Endothelial cell of umbilical vein (primary cell): ENCODE data around the gene SNX5. TPM values are rescaled to one million over a fixed set of nuclear protein-coding genes. Genes with fewer than 3 reads are reported as not detected.

Experiments
- BruUV-seq: library from RNA; stranded (reverse); fragments of 400-500 nt; replicated peaks from 2 replicates; lab custom pipeline; 2021; lab: Mats Ljungman, UMichigan
- CTCF ChIA-PET: fragments of 300-600, 350-600 bp; sonication (Branson Sonifier 250); formaldehyde crosslinking; loops from one replicate; lab custom pipeline; 2021; ENCODE audit warnings: antibody characterized with exemption, inconsistent platforms; lab: Charles Lee
- POLR2A ChIA-PET: fragments of 300-600, 350-600 bp; sonication (Branson Sonifier 250); formaldehyde crosslinking; loops from one replicate; lab custom pipeline; 2021; ENCODE audit warnings: antibody characterized with exemption, inconsistent platforms; lab: Charles Lee
- DNase-seq: peaks from one replicate; pipeline ENCODE4 v3.0.0-alpha.2; 2011; ENCODE audit warnings: low read depth, low spot score
- FAIRE-seq: peaks from 2 replicates; lab custom pipeline; 2011; peaks lifted over from hg19 to GRCh38; lab: Jason Lieb, UNC
- H2AFZ ChIP-seq: 2 replicates; pipeline ENCODE4 v1.6.0; 2012; ENCODE audit warnings: low read depth, low read length, control low read depth, inconsistent platforms
- H3K27ac ChIP-seq: 2 replicates; pipeline ENCODE4 v1.5.1; 2011; ENCODE audit warnings: low read depth, mild to moderate bottlenecking, control low read depth, low read length, moderate library complexity; ENCODE audit not compliant: insufficient read depth
- H3K27me3 ChIP-seq, 2 experiments: 2 replicates each; pipeline versions ENCODE4 v1.6.0 to v1.6.1; 2011; ENCODE audit warnings: low read length in 2 of 2, mixed read lengths in 1 of 2; ENCODE audit not compliant: control insufficient read depth in 2 of 2, insufficient read depth in 2 of 2
- H3K36me3 ChIP-seq, 2 experiments: 2 replicates in 1 of 2; 3 replicates in 1 of 2; pipeline ENCODE4 v1.5.1; 2011; ENCODE audit warnings: low read length in 2 of 2, mild to moderate bottlenecking in 1 of 2, moderate library complexity in 1 of 2; ENCODE audit not compliant: control insufficient read depth in 2 of 2, insufficient read depth in 2 of 2; ENCODE audit errors: extremely low read depth in 1 of 2
- H3K4me1 ChIP-seq: 3 replicates; pipeline ENCODE4 v1.5.1; 2011; ENCODE audit warnings: mild to moderate bottlenecking, low read length; ENCODE audit not compliant: control insufficient read depth, insufficient read depth; ENCODE audit errors: extremely low read depth
- H3K4me2 ChIP-seq: 2 replicates; pipeline ENCODE4 v1.6.1; 2011; ENCODE audit warnings: low read length, control low read depth, mixed read lengths; ENCODE audit not compliant: insufficient read depth
- H3K4me3 ChIP-seq, 3 experiments: fragments of 200-600 bp in 1 of 3; sonication (generic), shearing (Covaris generic) in 1 of 3; replicated peaks in 1 of 3; 2 replicates each; pipeline ENCODE4 v1.5.1; 2011 to 2016; ENCODE audit warnings: control low read depth in 3 of 3, low read length in 3 of 3, mild to moderate bottlenecking in 2 of 3, inconsistent platforms in 1 of 3, low read depth in 1 of 3, moderate library complexity in 1 of 3; ENCODE audit not compliant: insufficient read depth in 1 of 3
- H3K79me2 ChIP-seq: 2 replicates; pipeline ENCODE4 v1.6.0; 2012; ENCODE audit warnings: low read length, inconsistent platforms; ENCODE audit not compliant: control insufficient read depth, insufficient read depth
- H3K9ac ChIP-seq: replicated peaks from 2 replicates; pipeline ENCODE3; 2011; ENCODE audit warnings: low read length, control low read depth; ENCODE audit not compliant: insufficient read depth; ENCODE audit errors: extremely low read depth
- H3K9me1 ChIP-seq: replicated peaks from 3 replicates; pipeline ENCODE4 v1.6.0; 2011; ENCODE audit warnings: mild to moderate bottlenecking, low read length; ENCODE audit not compliant: control insufficient read depth, insufficient read depth; ENCODE audit errors: extremely low read depth
- H3K9me3 ChIP-seq: replicated peaks from 2 replicates; pipeline ENCODE4 v1.5.1; 2012; ENCODE audit warnings: low read length, inconsistent platforms; ENCODE audit not compliant: control insufficient read depth, insufficient read depth
- H4K20me1 ChIP-seq: replicated peaks from 2 replicates; pipeline ENCODE3; 2011; ENCODE audit warnings: mild to moderate bottlenecking, low read length; ENCODE audit not compliant: control insufficient read depth, insufficient read depth; ENCODE audit errors: extremely low read depth
- CTCF ChIP-seq, 2 donors: IDR thresholded peaks; 1 replicate in 1 of 2; 2 replicates in 1 of 2; pipeline ENCODE4 v1.5.1; 2011; ENCODE audit warnings: low read length in 2 of 2, mild to moderate bottlenecking in 2 of 2, moderate library complexity in 2 of 2, control low read depth in 1 of 2, inconsistent platforms in 1 of 2, low read depth in 1 of 2; ENCODE audit not compliant: insufficient read depth in 1 of 2; ENCODE audit errors: extremely low read depth in 1 of 2
- EZH2 ChIP-seq: IDR thresholded peaks from 2 replicates; pipeline ENCODE4 v1.6.1; 2012; ENCODE audit warnings: borderline replicate concordance, low read depth, mild to moderate bottlenecking, moderate library complexity, low read length, inconsistent platforms; ENCODE audit not compliant: severe bottlenecking
- FOS ChIP-seq: IDR thresholded peaks from 2 replicates; pipeline ENCODE4 v1.6.1; 2011; ENCODE audit warnings: mild to moderate bottlenecking, low read length, moderate library complexity, borderline replicate concordance; ENCODE audit not compliant: insufficient read depth
- GATA2 ChIP-seq: IDR thresholded peaks from 2 replicates; pipeline ENCODE4 v1.7.0; 2011; ENCODE audit warnings: low read depth, mild to moderate bottlenecking, moderate library complexity, mixed read lengths, low read length; ENCODE audit not compliant: insufficient read length, insufficient read depth
- JUN ChIP-seq: IDR thresholded peaks from 2 replicates; pipeline ENCODE4 v1.6.1; 2011; ENCODE audit warnings: borderline replicate concordance, low read depth; ENCODE audit not compliant: insufficient read length, insufficient read depth
- MAX ChIP-seq: IDR thresholded peaks from 2 replicates; pipeline ENCODE4 v1.6.1; 2011; ENCODE audit not compliant: insufficient read depth, insufficient read length
- MYC ChIP-seq: IDR thresholded peaks from one replicate; pipeline ENCODE4 v1.6.1; 2011; ENCODE audit warnings: mild to moderate bottlenecking, low read depth, low read length
- POLR2A ChIP-seq: IDR thresholded peaks from 2 replicates; pipeline ENCODE4 v1.6.1; 2012; ENCODE audit warnings: low read depth, mild to moderate bottlenecking, control low read depth, low read length
- POLR2AphosphoS5 ChIP-seq: IDR thresholded peaks from 2 replicates; pipeline ENCODE4 v1.6.1; 2012; ENCODE audit warnings: low read depth, mild to moderate bottlenecking, control low read depth, low read length, moderate library complexity; ENCODE audit not compliant: insufficient read depth
- dilution Hi-C: fragments of 300-500 bp; cut with MboI; formaldehyde crosslinking; loops from one replicate; pipeline ENCODE4 v1.15.0; 2019; ENCODE audit warnings: low sequenced_read_pairs; ENCODE audit not compliant: extremely low pct_ligation_motif_present
- intact Hi-C: fragments of 100-400 bp; cut with micrococcal nuclease; formaldehyde crosslinking; loops from one replicate; pipeline ENCODE4 v1.10.0; 2022
- polyA plus RNA-seq, 4 experiments: library from polyadenylated mRNA; depleted of rRNA in 3 of 4; stranded (reverse) in 3 of 4; unstranded in 1 of 4; fragments of >200 nt; gene quantifications; 2 replicates each; pipeline versions ENCODE4 v1.2.1 to v1.2.3, GENCODE V29; 2011 to 2012; ENCODE audit warnings: missing spikeins in 1 of 4
- total RNA-seq: library from RNA; stranded (reverse); gene quantifications from 2 replicates; pipeline ENCODE4 v1.2.3, GENCODE V29; 2021

SNX5 gene
- total and polyA plus RNA-seq, 2 donors (not counting 3 experiments of a cell fraction or from before 2014, with no cell fraction given), result 76.2 to 121 TPM

DNA sequence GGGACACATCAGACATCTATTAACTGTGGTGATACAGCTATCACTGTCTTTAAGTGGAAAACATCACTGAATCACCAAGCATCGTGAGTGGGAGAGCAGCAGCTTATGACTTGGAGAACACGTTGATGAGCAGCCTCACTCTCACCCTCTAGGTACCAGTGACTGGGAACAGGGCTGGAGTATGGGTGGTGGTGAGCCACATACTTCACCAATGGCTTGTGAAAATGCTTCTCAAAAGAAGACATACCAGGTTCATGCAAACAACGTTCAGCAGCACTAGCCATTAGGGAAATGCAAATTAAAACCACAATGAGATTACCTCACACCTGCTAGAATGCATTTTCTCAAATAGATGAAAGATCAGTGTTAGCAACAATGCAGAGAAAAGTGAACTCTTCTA is 25.3 kb downstream of the SNX5 start:
- Histone ChIP-seq H3K79me2 (peaks cover 15% of the 10 kb centered on the region), H3K4me2 (no peak overlapping the region), H2AFZ (no peak overlapping the region), H3K27me3 (no peaks in the 10 kb centered on the region), H3K9me3 (no peaks in the 10 kb centered on the region), H4K20me1 (no peaks in the 10 kb centered on the region), H3K9me1 (no peaks in the 10 kb centered on the region), H3K9ac (no peak overlapping the region), H3K36me3 (peaks cover 39 to 41% of the 10 kb centered on the region in 2 experiments), H3K27ac (no peak overlapping the region), H3K4me3 (no peak overlapping the region), H3K4me1 (no peaks in the 10 kb centered on the region)
- ChIA-PET CTCF (interaction anchor here (1.5 kb wide), 1 partner anchor 15 kb away, joined by 5 read pairs; no protein-coding TSS in a partner anchor), POLR2A (no interaction called here)
- TF ChIP-seq GATA2 (no peak), POLR2A (no peak), MAX (no peak), CTCF (IDR thresholded peaks at IDR 0.05; ENCODE audit: extremely low read depth in 1 of 2, insufficient read depth in 1 of 2, low read depth in 1 of 2, low read length in 2 of 2) (no peak), MYC (no peak), EZH2 (no peak), FOS (no peak), POLR2AphosphoS5 (no peak), JUN (no peak)
- dilution Hi-C loops (no loop called here), intact Hi-C loops (no loop called here)
- no peak for DNase-seq
- no TSS peak for BruUV-seq
- no peak for FAIRE-seq
